Memory B cell (primary cell): ENCODE measurements around the gene HOXC9.

Source experiments
- ATAC-seq: fragments of 150-1000 bp; cut with Tn5 transposase; 2 replicates; pipeline ENCODE4 v1.10.0; 2021; ENCODE audit warnings: low read depth, mild to moderate bottlenecking, moderate library complexity
- DNase-seq, 2 donors: peaks; one replicate each; pipeline ENCODE4 v3.0.0; 2022; ENCODE audit warnings: low spot score in 2 of 2
- H3K27ac Mint-ChIP-seq: one replicate; pipeline ENCODE4 v1.8.0; 2022; ENCODE audit warnings: mild to moderate bottlenecking, moderate library complexity, mixed read lengths
- H3K27me3 Mint-ChIP-seq: one replicate; pipeline ENCODE4 v1.8.0; 2022; ENCODE audit warnings: mixed read lengths
- H3K36me3 Mint-ChIP-seq: one replicate; pipeline ENCODE4 v1.8.0; 2022; ENCODE audit warnings: mild to moderate bottlenecking, mixed read lengths
- H3K4me1 Mint-ChIP-seq: one replicate; pipeline ENCODE4 v1.8.0; 2022; ENCODE audit warnings: mixed read lengths
- H3K4me3 Mint-ChIP-seq: one replicate; pipeline ENCODE4 v1.8.0; 2022; ENCODE audit warnings: mild to moderate bottlenecking, moderate library complexity, mixed read lengths
- H3K9me3 Mint-ChIP-seq: one replicate; pipeline ENCODE4 v1.8.0; 2022; ENCODE audit warnings: mixed read lengths

The HOXC9 gene

DNA sequence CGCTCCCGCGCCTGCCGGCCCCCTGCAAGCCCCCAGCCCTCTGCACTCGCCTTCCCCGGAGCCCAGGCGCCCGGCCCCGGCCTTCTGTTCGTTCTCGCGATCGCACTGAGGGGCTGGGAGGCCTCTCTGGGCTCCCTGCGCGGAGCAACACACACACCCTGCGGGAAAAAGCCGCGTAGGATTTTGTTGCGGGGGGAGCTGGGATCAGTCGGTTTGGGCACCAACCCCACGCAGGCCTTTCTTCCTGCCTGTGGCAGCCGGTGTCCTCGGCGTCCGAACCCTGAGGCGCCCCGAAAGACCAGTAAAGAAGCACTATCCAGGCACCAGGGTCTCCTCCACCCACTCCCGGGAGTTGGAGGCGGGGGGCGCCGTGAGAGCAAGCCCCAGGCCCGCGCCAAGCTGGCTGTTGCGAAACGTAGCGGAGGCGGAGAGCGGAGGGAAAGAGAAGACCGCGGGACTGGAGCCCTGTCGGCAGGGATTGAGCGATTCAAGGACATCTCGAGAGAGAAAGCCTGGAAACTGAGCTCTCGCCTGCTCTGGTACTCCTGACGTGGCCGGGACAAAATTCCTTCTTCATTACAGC is 31.0 kb downstream of the HOXC9 start:
- H3K4me3 Mint-ChIP-seq = no peak overlapping the region
- H3K4me1 Mint-ChIP-seq = peaks cover 8% of the 10 kb centered on the region
- no peaks in the 10 kb centered on the region for H3K36me3 Mint-ChIP-seq
- ATAC-seq (no peak), DNase-seq (no peak)
- no peak overlapping the region for H3K27ac Mint-ChIP-seq
- H3K27me3 Mint-ChIP-seq = peaks cover 33% of the 10 kb centered on the region
- H3K9me3 Mint-ChIP-seq = peaks cover 3% of the 10 kb centered on the region

DNA sequence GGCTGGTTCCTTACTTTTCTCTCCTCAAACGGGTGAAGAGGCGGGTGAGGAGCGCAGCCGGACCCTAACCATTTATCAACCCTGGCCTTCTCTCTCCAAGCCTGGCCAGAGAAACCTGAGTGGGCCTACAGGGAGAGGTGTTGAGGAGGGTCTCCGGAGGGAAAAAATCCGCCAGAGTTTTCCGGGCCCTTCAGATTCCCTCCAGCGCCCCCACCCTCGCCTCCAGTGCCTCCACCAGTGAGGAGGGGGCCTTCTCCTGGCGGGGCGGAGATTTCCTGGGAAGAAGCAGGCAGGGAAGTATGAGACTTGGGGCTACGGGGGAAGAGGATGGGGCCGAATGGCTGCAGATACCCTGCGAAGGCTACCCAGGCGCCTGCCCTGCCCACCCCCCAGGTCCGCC is 31.5 kb downstream of the HOXC9 start:
- no peak for DNase-seq
- Mint-ChIP-seq H3K27ac (no peak overlapping the region), H3K9me3 (peaks cover 3% of the 10 kb centered on the region), H3K27me3 (peaks cover 31% of the 10 kb centered on the region), H3K4me1 (peaks cover 8% of the 10 kb centered on the region), H3K4me3 (no peak overlapping the region), H3K36me3 (no peaks in the 10 kb centered on the region)
- no peak for ATAC-seq

DNA sequence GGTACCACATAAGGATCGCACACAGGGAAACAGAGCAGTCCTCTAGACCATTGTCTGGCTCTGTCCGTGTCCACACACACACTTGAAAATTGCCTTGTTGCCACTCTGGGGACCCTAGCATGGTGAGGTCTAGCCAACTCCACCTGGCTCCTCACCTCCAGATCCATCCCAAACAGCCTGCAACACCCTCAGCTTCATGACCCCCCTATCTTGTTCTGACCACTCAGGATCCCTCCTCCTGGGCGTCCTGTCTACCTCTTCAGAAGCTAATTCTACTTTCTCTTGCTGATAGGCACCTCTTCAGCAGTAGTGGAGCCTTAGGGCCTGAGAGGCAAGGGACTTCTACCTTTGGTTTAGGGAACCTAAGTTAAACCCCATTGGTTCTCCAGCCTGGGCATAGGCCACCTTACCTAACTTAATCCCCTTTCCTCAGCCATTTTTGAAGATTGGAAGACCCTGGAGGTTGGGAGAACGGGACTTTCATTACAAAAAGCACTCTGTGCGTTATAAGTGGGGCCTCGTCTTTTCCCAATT is 32.2 kb downstream of the HOXC9 start:
- Mint-ChIP-seq H3K36me3 (no peaks in the 10 kb centered on the region), H3K4me1 (peaks cover 8% of the 10 kb centered on the region), H3K27ac (peak overlapping the region; percentile 60), H3K4me3 (no peak overlapping the region), H3K27me3 (peaks cover 28% of the 10 kb centered on the region), H3K9me3 (peaks cover 3% of the 10 kb centered on the region)
- ATAC-seq (no peak), DNase-seq (no peak)

DNA sequence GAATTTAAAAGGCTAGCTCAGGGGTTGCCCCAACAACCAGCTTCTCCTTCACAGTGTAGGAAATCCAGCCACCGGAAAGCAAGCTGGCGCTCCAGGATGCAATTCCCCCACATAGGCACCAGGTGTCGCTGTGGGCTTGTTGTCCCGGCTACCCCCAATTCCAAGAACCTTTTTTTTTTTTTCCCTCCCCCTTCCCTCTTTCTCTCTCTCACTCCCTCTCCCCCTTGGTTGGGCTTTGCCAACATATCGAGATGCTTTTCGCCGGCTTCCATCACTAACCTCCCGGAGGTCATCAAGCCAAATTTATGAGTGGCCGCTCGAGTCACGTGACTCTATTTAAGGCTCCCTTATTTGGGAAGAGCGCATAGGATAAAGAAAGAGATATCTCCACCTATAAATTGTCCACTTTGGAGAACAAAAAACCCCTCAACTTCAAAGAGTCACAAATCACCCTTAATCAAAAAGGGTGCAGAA is 32.7 kb downstream of the HOXC9 start, which contains the start of gene HOXC5:
HOXC5 (plus strand) TSS at position 424 of the 474 bp plus-strand sequence. CDS start 73 bp downstream, outside the sequence.
- Mint-ChIP-seq H3K36me3 (no peaks in the 10 kb centered on the region), H3K9me3 (peaks cover 3% of the 10 kb centered on the region), H3K27me3 (peaks cover 26% of the 10 kb centered on the region), H3K27ac (peak within 1 kb of the TSS; percentile 84), H3K4me1 (peaks cover 8% of the 10 kb centered on the region), H3K4me3 (peak within 1 kb of the TSS; percentile 67)
- ATAC-seq (peak; percentile 37), DNase-seq (peak in 1 of 2 donors; percentile 75)

DNA sequence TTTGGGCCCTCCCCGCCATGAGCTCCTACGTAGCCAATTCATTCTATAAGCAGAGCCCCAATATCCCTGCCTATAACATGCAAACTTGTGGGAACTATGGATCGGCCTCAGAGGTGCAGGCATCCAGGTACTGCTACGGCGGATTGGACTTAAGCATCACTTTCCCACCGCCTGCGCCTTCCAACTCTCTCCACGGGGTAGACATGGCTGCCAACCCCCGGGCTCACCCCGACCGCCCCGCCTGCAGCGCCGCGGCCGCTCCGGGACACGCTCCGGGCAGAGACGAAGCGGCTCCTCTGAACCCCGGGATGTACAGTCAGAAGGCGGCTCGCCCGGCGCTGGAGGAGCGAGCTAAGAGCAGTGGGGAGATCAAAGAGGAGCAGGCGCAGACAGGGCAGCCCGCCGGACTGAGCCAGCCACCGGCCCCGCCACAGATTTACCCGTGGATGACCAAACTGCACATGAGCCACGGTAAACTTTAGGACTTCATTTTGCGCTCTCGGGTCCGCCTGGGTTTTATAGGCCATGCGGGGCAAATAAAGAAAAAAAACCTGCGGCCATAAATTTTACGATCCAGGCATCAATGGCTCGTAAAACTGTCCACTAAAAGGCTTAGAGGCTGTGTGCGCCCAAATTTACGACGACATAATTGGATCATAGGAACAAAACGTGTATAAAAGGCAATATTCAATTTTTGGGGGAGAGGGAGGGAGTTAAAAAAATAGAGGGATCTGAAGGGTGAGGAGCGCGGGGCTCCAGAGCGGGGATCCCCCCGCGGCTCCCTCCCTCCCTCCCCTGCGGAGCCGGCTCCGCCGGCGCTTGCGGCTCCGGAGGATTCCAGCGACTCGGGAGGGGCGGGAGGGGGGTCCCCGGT is 33.4 kb downstream of the HOXC9 start:
- peaks cover 26% of the 10 kb centered on the region for H3K27me3 Mint-ChIP-seq

DNA sequence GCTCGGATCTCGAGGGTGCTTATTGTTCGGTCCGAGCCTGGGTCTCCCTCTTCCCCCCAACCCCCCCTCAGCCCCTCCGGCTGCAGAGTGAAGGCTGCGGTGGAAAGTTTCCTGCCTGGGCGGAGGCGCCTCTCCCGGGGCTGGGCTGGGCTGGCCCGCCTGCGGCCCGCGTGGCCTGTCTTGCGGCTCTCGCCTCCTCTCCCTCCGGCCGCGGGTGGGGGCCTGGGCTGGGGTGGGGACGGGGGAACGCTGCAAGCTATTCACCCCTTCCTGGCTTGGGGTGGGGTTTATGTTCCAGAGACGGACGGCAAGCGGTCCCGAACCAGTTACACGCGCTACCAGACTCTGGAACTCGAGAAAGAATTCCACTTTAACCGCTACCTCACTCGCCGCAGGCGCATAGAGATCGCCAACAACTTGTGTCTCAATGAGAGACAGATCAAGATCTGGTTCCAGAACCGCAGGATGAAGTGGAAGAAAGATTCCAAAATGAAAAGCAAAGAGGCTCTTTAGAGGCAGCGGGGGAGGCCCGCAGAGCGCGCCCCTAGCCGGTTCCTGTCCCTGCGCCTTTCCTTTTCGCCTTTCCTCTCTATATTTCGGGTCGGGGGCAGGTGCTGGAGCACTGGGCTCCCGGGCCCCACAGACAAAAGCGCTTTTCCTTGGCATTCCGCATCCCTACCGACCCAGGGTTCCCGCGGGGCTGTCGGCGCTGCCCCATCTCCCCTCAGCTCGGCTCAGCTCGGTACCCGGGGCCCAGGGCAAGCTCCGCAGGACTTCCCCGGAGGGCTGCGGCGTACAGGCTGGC is 34.2 kb downstream of the HOXC9 start:
- peak overlapping the region; percentile 84 for H3K27ac Mint-ChIP-seq
- ATAC-seq (peak; percentile 32), DNase-seq (no peak)
- H3K4me3 Mint-ChIP-seq = peak overlapping the region; percentile 37
- H3K27me3 Mint-ChIP-seq = peaks cover 28% of the 10 kb centered on the region
- H3K36me3 Mint-ChIP-seq = no peaks in the 10 kb centered on the region
- H3K9me3 Mint-ChIP-seq = peaks cover 3% of the 10 kb centered on the region
- peaks cover 5% of the 10 kb centered on the region for H3K4me1 Mint-ChIP-seq

More for the DNA sequence above, 33.4 kb downstream of the HOXC9 start:
- Mint-ChIP-seq H3K36me3 (no peaks in the 10 kb centered on the region), H3K4me3 (peak overlapping the region; percentile 67), H3K27ac (peak overlapping the region; percentile 84), H3K4me1 (peaks cover 8% of the 10 kb centered on the region), H3K9me3 (peaks cover 3% of the 10 kb centered on the region)
- no peak for DNase-seq
- peak; percentile 23 for ATAC-seq

DNA sequence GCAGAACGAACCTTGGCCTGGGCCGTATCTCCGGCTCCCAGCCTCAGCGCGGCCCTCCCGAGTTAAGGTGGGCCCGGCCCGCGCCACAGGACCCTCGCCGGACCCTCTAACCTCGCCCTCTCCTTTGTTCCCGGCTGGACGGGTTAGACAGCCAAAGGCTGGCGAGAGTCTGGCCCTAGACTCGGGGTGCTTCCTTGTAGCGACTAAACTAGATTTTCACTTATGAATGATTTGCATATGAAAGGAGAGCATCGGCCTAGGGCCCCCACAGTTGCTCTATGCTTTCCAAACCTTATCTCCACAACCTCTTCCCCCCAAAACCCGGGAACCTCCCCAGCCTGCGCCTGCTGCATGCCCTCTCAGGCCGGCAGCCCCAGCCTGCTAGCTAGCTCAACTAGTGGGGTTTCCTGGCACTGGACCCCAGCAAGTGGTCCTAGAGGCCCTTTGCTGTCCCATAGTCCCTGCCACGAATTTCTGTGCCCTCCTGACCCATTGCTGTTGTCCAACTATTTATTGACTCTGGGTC is 34.9 kb downstream of the HOXC9 start:
- Mint-ChIP-seq H3K9me3 (peaks cover 3% of the 10 kb centered on the region), H3K4me3 (peak overlapping the region; percentile 37), H3K36me3 (no peaks in the 10 kb centered on the region), H3K27me3 (peaks cover 33% of the 10 kb centered on the region), H3K27ac (no peak overlapping the region), H3K4me1 (peaks cover 5% of the 10 kb centered on the region)
- ATAC-seq = no peak
- no peak for DNase-seq

DNA sequence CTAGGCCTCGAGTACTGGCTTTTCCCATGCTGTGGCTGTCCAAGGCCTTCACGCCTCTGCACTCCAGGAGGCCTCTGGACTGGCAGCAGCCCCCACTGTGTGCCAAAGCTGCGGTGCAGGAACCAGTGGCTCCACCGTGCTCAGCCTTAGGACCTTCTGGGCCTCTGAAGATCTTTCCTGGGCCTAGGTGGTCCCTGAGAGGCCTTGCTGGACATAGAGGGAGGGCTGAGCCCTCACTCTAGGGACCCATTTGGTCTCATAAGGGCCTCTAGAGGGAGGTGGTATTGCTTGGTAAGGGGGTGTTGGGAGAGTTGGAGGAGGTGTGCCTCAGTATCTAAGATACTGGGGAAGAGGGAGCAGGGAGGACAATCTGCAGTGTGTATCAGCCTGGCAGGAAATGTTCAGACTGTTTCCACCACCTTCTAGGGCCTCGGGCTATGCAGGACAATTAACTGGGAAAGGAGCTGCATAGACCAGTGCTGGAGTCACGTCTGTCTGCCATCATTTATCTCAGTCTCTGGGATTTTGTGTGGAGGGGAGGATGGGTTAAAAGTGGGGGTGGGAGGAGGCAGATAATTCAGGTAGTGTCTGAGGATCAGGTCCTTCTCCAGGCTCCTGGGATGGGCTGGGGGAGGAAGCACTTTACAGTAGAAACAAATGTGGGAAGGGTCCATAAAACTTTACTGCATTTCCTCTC is 35.8 kb downstream of the HOXC9 start:
- no peak overlapping the region for H3K4me3 Mint-ChIP-seq
- H3K27me3 Mint-ChIP-seq = peaks cover 31% of the 10 kb centered on the region
- peaks cover 3% of the 10 kb centered on the region for H3K9me3 Mint-ChIP-seq
- ATAC-seq (no peak), DNase-seq (no peak)
- H3K4me1 Mint-ChIP-seq = peaks cover 5% of the 10 kb centered on the region
- no peak overlapping the region for H3K27ac Mint-ChIP-seq
- no peaks in the 10 kb centered on the region for H3K36me3 Mint-ChIP-seq

DNA sequence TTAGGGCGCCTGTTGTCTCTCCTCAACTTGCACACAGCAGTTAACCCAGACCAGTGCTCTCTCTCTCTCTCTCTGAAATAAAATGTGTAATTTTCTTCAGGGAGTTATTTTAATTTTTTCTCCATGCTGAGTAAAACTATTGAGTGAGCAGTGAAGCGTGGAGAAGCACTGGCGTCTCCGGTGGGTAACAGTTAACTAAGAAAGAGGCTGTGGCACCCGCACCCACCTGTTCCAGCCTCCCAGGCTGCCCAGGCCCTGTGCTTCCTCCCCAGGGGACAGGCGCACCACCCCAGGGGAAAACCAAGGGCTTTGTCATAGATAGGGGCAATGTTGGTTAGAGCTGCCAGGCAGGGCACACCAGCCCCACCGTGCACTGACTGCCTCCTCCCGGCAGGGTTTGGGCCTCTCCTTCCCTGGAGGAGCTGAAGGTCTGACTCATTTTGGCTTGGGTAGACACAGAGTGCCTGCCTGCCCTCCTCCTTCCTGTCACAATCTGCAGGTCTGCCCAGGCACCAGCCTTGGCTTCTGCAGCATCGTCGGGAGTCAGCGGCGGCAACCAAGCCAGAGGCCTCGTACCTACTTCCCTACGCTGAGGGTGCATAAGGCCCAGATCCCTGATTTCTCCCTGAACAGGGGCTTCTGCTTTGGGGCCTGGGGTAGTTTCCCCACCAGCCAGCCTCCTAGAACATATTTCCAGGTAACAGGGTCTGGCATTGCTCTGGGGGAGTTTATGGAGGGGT is 36.8 kb downstream of the HOXC9 start:
- Mint-ChIP-seq H3K27me3 (peaks cover 29% of the 10 kb centered on the region), H3K4me3 (no peak overlapping the region), H3K4me1 (peaks cover 5% of the 10 kb centered on the region), H3K36me3 (no peaks in the 10 kb centered on the region), H3K27ac (no peak overlapping the region), H3K9me3 (peaks cover 3% of the 10 kb centered on the region)
- no peak for DNase-seq
- peak; percentile 31 for ATAC-seq

DNA sequence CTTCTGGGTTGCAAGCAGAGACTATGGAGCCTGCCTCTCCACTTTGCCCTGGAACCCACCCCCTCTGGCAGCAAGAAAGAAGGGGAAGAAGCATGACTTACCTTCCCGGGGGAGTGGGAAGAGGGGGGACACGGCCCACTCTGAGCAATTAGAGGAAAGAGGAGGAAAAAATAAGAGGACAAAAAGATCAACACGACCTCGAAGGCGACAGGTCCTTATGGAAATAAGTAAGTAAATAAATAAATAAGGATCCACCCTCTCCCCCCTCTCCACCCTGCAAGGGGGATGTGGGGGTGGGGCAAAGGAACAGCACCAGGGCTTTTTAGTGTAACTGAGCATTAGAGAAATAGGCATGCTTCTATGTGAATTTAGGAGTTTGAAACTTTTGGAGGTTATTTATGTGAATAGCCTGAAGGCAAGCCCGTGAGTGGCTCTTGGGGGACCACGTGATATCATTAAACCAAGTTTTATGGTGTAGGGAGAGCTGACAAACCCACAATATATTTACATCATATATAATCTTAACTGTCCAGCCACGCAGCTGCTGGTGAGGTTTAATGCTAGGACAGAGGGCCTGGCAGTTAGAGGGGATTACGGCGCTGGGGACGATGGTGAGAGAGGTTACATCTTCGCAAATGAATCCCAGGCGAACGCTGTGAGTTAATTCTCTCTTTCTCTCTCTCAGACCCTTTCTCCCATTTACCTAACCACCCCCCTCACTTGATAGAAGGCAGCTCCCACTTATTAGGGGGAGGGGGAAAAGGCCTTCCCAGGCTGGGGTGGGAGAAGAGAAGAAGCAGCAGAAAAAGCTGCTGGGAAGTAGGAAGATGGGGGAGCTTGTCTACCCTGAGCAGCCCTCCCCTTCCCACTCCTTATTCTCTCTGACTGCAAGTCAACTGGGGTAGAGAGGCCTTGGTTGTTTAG is 37.7 kb downstream of the HOXC9 start:
- no peak for ATAC-seq
- Mint-ChIP-seq H3K27ac (no peak overlapping the region), H3K36me3 (no peaks in the 10 kb centered on the region), H3K4me3 (no peak overlapping the region), H3K27me3 (peaks cover 23% of the 10 kb centered on the region), H3K9me3 (peaks cover 3% of the 10 kb centered on the region), H3K4me1 (peaks cover 5% of the 10 kb centered on the region)
- DNase-seq = no peak

DNA sequence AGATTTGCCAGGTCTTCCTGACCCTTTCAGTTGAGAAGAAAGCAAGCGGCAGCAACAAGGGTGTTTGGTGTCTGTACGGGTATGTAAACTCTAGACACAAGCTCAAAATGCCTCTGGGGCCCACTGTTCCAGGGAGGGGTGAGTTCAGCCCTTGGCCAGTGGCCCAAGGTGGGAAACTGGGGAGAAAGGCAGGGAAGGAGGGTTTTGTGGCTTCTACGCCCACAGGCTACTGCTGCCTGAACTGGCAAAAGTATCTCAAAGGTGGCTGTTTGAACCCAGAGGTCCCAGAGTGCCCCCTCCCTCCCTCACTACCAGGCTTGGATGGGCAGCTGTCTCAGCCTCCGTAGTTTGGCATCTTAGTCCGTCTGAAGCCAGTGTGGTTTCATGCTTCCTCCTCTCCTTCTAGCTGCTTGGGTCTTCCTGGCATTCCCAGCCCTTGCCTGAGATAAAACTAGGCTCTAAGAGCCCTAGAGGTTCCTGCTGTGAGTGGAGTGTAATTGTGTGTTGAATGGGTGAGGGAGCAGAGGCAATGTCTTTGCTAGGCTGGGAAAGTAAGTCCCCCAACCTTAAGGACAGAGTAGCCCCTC is 38.4 kb downstream of the HOXC9 start:
- Mint-ChIP-seq H3K9me3 (no peaks in the 10 kb centered on the region), H3K27ac (no peak overlapping the region), H3K27me3 (peaks cover 22% of the 10 kb centered on the region), H3K36me3 (no peaks in the 10 kb centered on the region), H3K4me1 (peaks cover 3% of the 10 kb centered on the region), H3K4me3 (no peak overlapping the region)
- ATAC-seq = no peak
- no peak for DNase-seq
